ENCODE results near the gene C2orf74. TPM values are rescaled to one million over a fixed set of nuclear protein-coding genes. Genes with fewer than 3 reads are reported as not detected.

The C2orf74 gene
- total RNA-seq, 1 experiment from 2014 or later, result 8.1 TPM

DNA sequence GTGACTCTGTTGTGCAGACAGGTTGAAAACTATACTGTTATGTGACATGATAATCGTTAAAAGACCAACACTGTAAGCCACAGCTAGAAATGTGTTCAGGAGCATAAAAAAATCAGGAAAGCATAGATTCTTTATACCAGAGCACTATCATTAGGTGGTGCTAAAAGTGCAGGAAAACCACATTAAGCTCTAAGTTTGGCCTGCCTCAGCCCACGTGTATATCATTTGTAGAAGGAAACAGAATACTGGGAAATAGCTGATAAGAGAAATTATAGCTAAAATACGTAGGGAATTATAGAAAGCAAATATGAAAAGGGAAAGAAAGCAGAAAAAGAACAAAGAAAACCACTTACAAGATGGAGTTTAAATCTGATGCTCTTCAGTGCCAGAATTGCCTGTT, 26.5 kb upstream of the C2orf74 start (continued):
- TF ChIP-seq, protein P1, sequence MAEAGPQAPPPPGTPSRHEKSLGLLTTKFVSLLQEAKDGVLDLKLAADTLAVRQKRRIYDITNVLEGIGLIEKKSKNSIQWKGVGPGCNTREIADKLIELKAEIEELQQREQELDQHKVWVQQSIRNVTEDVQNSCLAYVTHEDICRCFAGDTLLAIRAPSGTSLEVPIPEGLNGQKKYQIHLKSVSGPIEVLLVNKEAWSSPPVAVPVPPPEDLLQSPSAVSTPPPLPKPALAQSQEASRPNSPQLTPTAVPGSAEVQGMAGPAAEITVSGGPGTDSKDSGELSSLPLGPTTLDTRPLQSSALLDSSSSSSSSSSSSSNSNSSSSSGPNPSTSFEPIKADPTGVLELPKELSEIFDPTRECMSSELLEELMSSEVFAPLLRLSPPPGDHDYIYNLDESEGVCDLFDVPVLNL (CRISPR knock-in tag; IDR thresholded peaks at IDR 0.05; ENCODE audit: borderline replicate concordance, low read depth), result no peak
- TF ChIP-seq FOXK1 (CRISPR knock-in tag; IDR thresholded peaks at IDR 0.05) (no peak), CBFB (CRISPR knock-in tag; IDR thresholded peaks at IDR 0.05; ENCODE audit: low read depth) (no peak), OVOL2 (CRISPR knock-in tag; IDR thresholded peaks at IDR 0.05; ENCODE audit: borderline replicate concordance) (no peak)

DNA sequence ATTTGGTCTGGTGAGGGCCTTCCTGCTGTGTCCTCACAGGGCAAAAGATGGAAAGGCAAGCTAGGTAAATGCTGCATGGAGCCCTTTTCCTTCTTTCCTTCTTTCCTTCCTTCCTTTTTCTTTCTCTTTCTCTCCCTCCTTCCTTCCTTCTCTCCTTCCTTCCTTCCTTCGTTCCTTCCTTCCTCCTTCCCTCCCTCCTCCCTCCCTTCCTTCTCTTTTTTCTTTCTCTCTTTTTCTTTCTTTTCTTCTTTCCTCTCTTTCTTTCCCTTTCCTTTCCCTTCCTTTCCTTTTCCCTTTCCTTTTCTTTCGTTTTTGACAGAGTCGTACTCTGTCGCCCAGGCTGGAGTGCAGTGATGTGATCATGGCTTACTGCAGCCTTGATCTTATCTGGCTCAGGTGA, 23.1 kb upstream of the C2orf74 start:
- ChIA-PET POLR2A (no interaction called here), CTCF (no interaction called here)
- no peak overlapping the region for H3K4me3 Mint-ChIP-seq
- no peaks in the 10 kb centered on the region for H3K36me3 Mint-ChIP-seq
- TF ChIP-seq SP1 (CRISPR knock-in tag; conservative IDR thresholded peaks at IDR 0.05), result no peak
- TF ChIP-seq TEAD4 (CRISPR knock-in tag; IDR thresholded peaks at IDR 0.05), result no peak
- no peak for TF ChIP-seq ETV6 (CRISPR knock-in tag; IDR thresholded peaks at IDR 0.05)
- TF ChIP-seq ZBTB21 (CRISPR knock-in tag; IDR thresholded peaks at IDR 0.05; ENCODE audit: borderline replicate concordance), result no peak
- TF ChIP-seq PREB (CRISPR knock-in tag; IDR thresholded peaks at IDR 0.05; ENCODE audit: borderline replicate concordance), result no peak
- TF ChIP-seq SMAD3 (CRISPR knock-in tag; IDR thresholded peaks at IDR 0.05; ENCODE audit: borderline replicate concordance), result no peak
- no peak for TF ChIP-seq NR1H2 (CRISPR knock-in tag; IDR thresholded peaks at IDR 0.05)
- no peak for TF ChIP-seq ATF1 (CRISPR knock-in tag; IDR thresholded peaks at IDR 0.05)
- no peak for TF ChIP-seq HMGXB4 (CRISPR knock-in tag; IDR thresholded peaks at IDR 0.05)
- TF ChIP-seq MAX (CRISPR knock-in tag; IDR thresholded peaks at IDR 0.05), result no peak
- TF ChIP-seq, protein P1 (CRISPR knock-in tag; IDR thresholded peaks at IDR 0.05; ENCODE audit: borderline replicate concordance, low read depth), result no peak
- H3K27ac Mint-ChIP-seq, result no peak overlapping the region
- ATAC-seq (no peak), DNase-seq (ENCODE audit: low spot score) (no peak)
- no peaks in the 10 kb centered on the region for H3K9me3 Mint-ChIP-seq
- H3K4me1 Mint-ChIP-seq, result no peaks in the 10 kb centered on the region
- H3K27me3 Mint-ChIP-seq (ENCODE audit: low read depth), result peaks cover 7% of the 10 kb centered on the region

- H3K9me3 Mint-ChIP-seq, result no peaks in the 10 kb centered on the region
- H3K36me3 Mint-ChIP-seq, result peaks cover 3% of the 10 kb centered on the region; the same call in 1 of the 2 replicates
- H3K27me3 Mint-ChIP-seq (ENCODE audit: low read depth), result peaks cover 7% of the 10 kb centered on the region
- CTCF ChIA-PET, result no interaction called here
- H3K4me1 Mint-ChIP-seq, result no peaks in the 10 kb centered on the region
- POLR2A ChIA-PET, result no interaction called here
- ATAC-seq, result no peak
- no peak overlapping the region for H3K4me3 Mint-ChIP-seq
- DNase-seq (ENCODE audit: low spot score), result no peak
- H3K27ac Mint-ChIP-seq, result no peak overlapping the region
- no peak for TF ChIP-seq ATF6 (CRISPR knock-in tag; IDR thresholded peaks at IDR 0.05)
- TF ChIP-seq ZBTB21 (CRISPR knock-in tag; IDR thresholded peaks at IDR 0.05; ENCODE audit: borderline replicate concordance), result no peak
- TF ChIP-seq GTF2I (CRISPR knock-in tag; conservative IDR thresholded peaks at IDR 0.05), result no peak
- TF ChIP-seq MAX (CRISPR knock-in tag; IDR thresholded peaks at IDR 0.05), result no peak
- no peak for TF ChIP-seq SMAD4 (CRISPR knock-in tag; IDR thresholded peaks at IDR 0.05)
- no peak for TF ChIP-seq PRDM15 (CRISPR knock-in tag; IDR thresholded peaks at IDR 0.05)
- TF ChIP-seq ZNF138 (CRISPR knock-in tag; conservative IDR thresholded peaks at IDR 0.05), result no peak
- no peak for TF ChIP-seq MLX (CRISPR knock-in tag; IDR thresholded peaks at IDR 0.05)
- no peak for TF ChIP-seq FOXJ3 (CRISPR knock-in tag; IDR thresholded peaks at IDR 0.05; ENCODE audit: borderline replicate concordance)
Observed at GRCh38 chr2:61141151-61141550, 20.8 kb upstream of the C2orf74 start.

Data from WTC11 (cell line).